CD8-positive, alpha-beta memory T cell (primary cell): ENCODE results near the gene OR1L1. TPM values are rescaled to one million over a fixed set of nuclear protein-coding genes. Genes with fewer than 3 reads are reported as not detected.

Experiments used
- CTCF ChIA-PET: fragments of 350-600 bp; sonication (Branson Sonifier 250); formaldehyde crosslinking; loops from one replicate; lab custom pipeline; 2021; ENCODE audit warnings: antibody characterized with exemption; lab: Charles Lee
- POLR2A ChIA-PET: fragments of 350-600 bp; sonication (Branson Sonifier 250); formaldehyde crosslinking; loops from one replicate; lab custom pipeline; 2021; ENCODE audit warnings: antibody characterized with exemption; lab: Charles Lee
- DNase-seq, 5 donors: peaks; one replicate each; pipeline versions ENCODE4 v3.0.0 to v3.0.0-alpha.2; 2020 to 2022; ENCODE audit warnings: mixed read lengths in 1 of 5
- H3K27ac ChIP-seq: one replicate; pipeline ENCODE4 v1.7.0; 2013; ENCODE audit warnings: low read depth, mild to moderate bottlenecking, low read length, moderate library complexity
- H3K27me3 ChIP-seq: 2 replicates; pipeline ENCODE4 v1.7.0; 2013; ENCODE audit warnings: low read length, mild to moderate bottlenecking; ENCODE audit not compliant: insufficient read depth, poor library complexity, severe bottlenecking
- H3K36me3 ChIP-seq: 2 replicates; pipeline ENCODE4 v1.7.0; 2013; ENCODE audit warnings: mild to moderate bottlenecking, low read length, moderate library complexity; ENCODE audit not compliant: insufficient read depth
- H3K4me1 ChIP-seq: 2 replicates; pipeline ENCODE4 v1.7.0; 2013; ENCODE audit warnings: mild to moderate bottlenecking, low read length, moderate library complexity; ENCODE audit not compliant: insufficient read depth
- H3K4me3 ChIP-seq: 2 replicates; pipeline ENCODE4 v1.7.0; 2013; ENCODE audit warnings: mild to moderate bottlenecking, low read length
- H3K9me3 ChIP-seq: 2 replicates; pipeline ENCODE4 v1.7.0; 2013; ENCODE audit warnings: mild to moderate bottlenecking, low read length
- H3K27ac Mint-ChIP-seq, 8 donors: one replicate each; pipeline ENCODE4 v1.8.0; 2020 to 2021; ENCODE audit warnings: mixed read lengths in 8 of 8, mild to moderate bottlenecking in 6 of 8, inconsistent platforms in 3 of 8, moderate library complexity in 3 of 8
- H3K27me3 Mint-ChIP-seq, 2 donors: one replicate each; pipeline ENCODE4 v1.8.0; 2020 to 2021; ENCODE audit warnings: mixed read lengths in 2 of 2, mild to moderate bottlenecking in 1 of 2, moderate library complexity in 1 of 2
- H3K36me3 Mint-ChIP-seq, 3 donors: one replicate each; pipeline ENCODE4 v1.8.0; 2020 to 2021; ENCODE audit warnings: mixed read lengths in 3 of 3, inconsistent platforms in 1 of 3, mild to moderate bottlenecking in 1 of 3
- H3K4me1 Mint-ChIP-seq, 3 donors: one replicate each; pipeline ENCODE4 v1.8.0; 2020 to 2021; ENCODE audit warnings: mixed read lengths in 3 of 3, inconsistent platforms in 1 of 3, mild to moderate bottlenecking in 1 of 3
- H3K4me3 Mint-ChIP-seq, 7 donors: one replicate each; pipeline ENCODE4 v1.8.0; 2020 to 2021; ENCODE audit warnings: mixed read lengths in 7 of 7, mild to moderate bottlenecking in 6 of 7, moderate library complexity in 4 of 7, inconsistent platforms in 2 of 7
- H3K9me3 Mint-ChIP-seq, 5 donors: one replicate each; pipeline ENCODE4 v1.8.0; 2020 to 2022; ENCODE audit warnings: mixed read lengths in 5 of 5, mild to moderate bottlenecking in 3 of 5, moderate library complexity in 2 of 5, inconsistent platforms in 1 of 5
- polyA plus RNA-seq: library from polyadenylated mRNA; unstranded; fragments of 300-500 nt; fragmentation: Illumina TruSeq; gene quantifications from one replicate; pipeline ENCODE4 v1.2.3, GENCODE V29; 2021
- total RNA-seq, 2 experiments: library from RNA; stranded (reverse); gene quantifications; one replicate each; pipeline ENCODE4 v1.2.3, GENCODE V29; 2021

OR1L1 gene, protein sequence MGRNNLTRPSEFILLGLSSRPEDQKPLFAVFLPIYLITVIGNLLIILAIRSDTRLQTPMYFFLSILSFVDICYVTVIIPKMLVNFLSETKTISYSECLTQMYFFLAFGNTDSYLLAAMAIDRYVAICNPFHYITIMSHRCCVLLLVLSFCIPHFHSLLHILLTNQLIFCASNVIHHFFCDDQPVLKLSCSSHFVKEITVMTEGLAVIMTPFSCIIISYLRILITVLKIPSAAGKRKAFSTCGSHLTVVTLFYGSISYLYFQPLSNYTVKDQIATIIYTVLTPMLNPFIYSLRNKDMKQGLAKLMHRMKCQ
- not detected for total RNA-seq
- not detected for polyA plus RNA-seq

DNA sequence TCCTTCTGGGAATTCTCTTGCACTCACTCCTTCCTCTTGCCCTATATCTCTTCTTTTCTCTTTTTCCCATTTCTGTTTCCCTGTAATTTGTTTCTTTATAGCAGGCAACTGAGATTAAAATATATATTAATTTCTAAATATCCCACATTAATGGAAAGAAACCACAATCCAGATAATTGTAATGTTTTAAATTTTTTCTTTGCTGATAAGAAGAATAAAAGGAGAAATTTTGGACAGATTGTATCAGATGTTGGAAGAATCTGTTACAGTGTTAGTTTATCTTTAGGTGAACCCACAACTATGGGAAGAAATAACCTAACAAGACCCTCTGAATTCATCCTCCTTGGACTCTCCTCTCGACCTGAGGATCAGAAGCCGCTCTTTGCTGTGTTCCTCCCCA lies at the start of gene OR1L1:
OR1L1 (plus strand) TSS at position 301 of the 400 bp plus-strand sequence; CDS start at position 301, 0 bp downstream.
- no peaks in the 10 kb centered on the region for H3K9me3 ChIP-seq

DNA sequence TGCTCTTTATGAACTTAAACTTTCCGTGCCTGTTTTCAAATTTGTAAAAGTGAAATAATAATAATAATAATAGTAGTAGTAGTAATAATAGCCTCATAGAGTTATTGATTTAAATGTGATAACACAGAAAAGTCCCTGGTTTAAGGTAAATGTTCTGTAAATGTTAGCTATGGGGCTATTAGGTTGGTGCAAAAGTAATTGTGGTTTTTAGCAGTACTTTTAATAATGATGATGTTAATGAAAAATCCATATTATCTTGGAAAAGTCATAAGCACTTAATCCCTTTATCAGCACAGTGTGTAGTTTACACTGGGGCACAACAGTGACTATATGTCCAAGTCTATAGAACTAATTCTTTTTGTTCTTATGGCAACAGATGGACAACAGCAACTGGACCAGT lies 47.2 kb upstream of the OR1L1 start, which contains the start of gene OR1Q1:
OR1Q1 (plus strand) TSS at position 377 of the 400 bp plus-strand sequence; CDS start at position 377, 0 bp downstream.
- Mint-ChIP-seq H3K4me3 (no peak within 1 kb of the TSS), H3K27me3 (peaks cover 13 to 19% of the 10 kb centered on the region in 2 donors)

More for the DNA sequence above, at the start of gene OR1L1:
- Mint-ChIP-seq H3K27ac (no peak within 1 kb of the TSS), H3K36me3 (no peaks in the 10 kb centered on the region), H3K4me3 (no peak within 1 kb of the TSS), H3K4me1 (no peaks in the 10 kb centered on the region), H3K27me3 (peaks cover 12 to 38% of the 10 kb centered on the region in 2 donors), H3K9me3 (peaks cover 2 to 14% (median 10%) of the 10 kb centered on the region in 5 donors)
- no peaks in the 10 kb centered on the region for H3K27me3 ChIP-seq
- no peak within 1 kb of the TSS for H3K27ac ChIP-seq
- no peak within 1 kb of the TSS for H3K4me3 ChIP-seq
- no peaks in the 10 kb centered on the region for H3K4me1 ChIP-seq
- POLR2A ChIA-PET = no interaction called here
- H3K36me3 ChIP-seq = no peaks in the 10 kb centered on the region
- CTCF ChIA-PET = no interaction called here
- no peak for DNase-seq

DNA sequence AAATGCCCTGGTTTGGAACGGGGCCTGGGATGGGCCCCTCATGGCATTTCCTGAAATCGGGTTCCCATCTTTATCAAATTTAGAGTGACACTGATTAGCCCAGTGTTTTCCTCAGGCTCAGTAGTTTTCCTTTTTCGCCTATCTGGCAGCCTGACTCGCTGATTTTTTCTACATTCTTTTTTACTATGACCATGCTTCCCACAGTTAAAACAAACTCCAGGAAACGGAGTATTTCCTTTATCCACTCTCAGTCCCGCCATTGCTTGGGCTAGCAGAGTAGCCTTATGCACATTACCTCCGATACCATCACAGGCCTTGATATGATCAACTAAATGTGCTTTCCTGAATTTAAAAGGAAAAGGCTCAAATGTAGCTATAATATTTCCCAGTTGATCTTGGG lies 41.5 kb upstream of the OR1L1 start:
- Mint-ChIP-seq H3K36me3 (peaks cover 0 to 2% (median 0%) of the 10 kb centered on the region in 3 donors), H3K27me3 (peaks cover 10 to 14% of the 10 kb centered on the region in 2 donors), H3K4me1 (no peaks in the 10 kb centered on the region), H3K9me3 (peaks cover 0 to 10% (median 0%) of the 10 kb centered on the region in 5 donors), H3K4me3 (no peak overlapping the region), H3K27ac (no peak overlapping the region)
- no peak for DNase-seq
- CTCF ChIA-PET = no interaction called here
- no peak overlapping the region for H3K27ac ChIP-seq
- H3K36me3 ChIP-seq = no peaks in the 10 kb centered on the region
- POLR2A ChIA-PET = no interaction called here
- no peaks in the 10 kb centered on the region for H3K9me3 ChIP-seq
- H3K4me1 ChIP-seq = no peaks in the 10 kb centered on the region
- no peaks in the 10 kb centered on the region for H3K27me3 ChIP-seq
- H3K4me3 ChIP-seq = no peak overlapping the region

More for the DNA sequence above, 47.2 kb upstream of the OR1L1 start, which contains the start of gene OR1Q1:
- ChIA-PET CTCF (no interaction called here), POLR2A (no interaction called here)
- Histone ChIP-seq H3K27ac (no peak within 1 kb of the TSS), H3K4me1 (no peaks in the 10 kb centered on the region), H3K4me3 (no peak within 1 kb of the TSS), H3K27me3 (peaks cover 5% of the 10 kb centered on the region), H3K36me3 (no peaks in the 10 kb centered on the region), H3K9me3 (no peaks in the 10 kb centered on the region)
- Mint-ChIP-seq H3K36me3 (no peaks in the 10 kb centered on the region), H3K4me1 (no peaks in the 10 kb centered on the region), H3K9me3 (peaks cover 0 to 6% (median 0%) of the 10 kb centered on the region in 5 donors), H3K27ac (no peak within 1 kb of the TSS)
- no peak for DNase-seq

DNA sequence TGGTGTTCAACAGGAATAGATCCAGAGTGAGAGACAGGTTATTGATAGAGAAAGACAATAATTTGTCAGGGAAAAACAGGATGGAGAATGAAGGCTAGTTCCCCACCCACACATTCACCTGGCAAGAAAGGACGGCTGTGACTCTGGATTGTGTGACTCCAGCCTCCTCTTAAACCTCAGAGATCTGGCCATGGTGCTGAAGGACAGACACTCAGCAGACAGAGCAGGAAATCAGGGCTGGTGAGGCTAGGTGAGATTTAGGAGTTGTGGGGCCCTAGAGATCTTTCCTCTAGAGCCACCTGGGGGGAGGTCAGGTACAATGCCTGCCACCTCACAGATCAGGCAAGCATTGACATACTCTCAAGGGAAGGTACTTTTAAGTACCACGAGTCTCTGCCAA lies 19.3 kb upstream of the OR1L1 start:
- H3K36me3 ChIP-seq = no peaks in the 10 kb centered on the region
- no peak for DNase-seq
- no peak overlapping the region for H3K4me3 ChIP-seq
- CTCF ChIA-PET = no interaction called here
- Mint-ChIP-seq H3K27me3 (peaks cover 0 to 39% of the 10 kb centered on the region in 2 donors), H3K27ac (peak overlapping the region in 1 of 8 donors; percentile 34), H3K4me1 (no peaks in the 10 kb centered on the region), H3K4me3 (no peak overlapping the region), H3K36me3 (peaks cover 0 to 4% (median 2%) of the 10 kb centered on the region in 3 donors), H3K9me3 (peaks cover 12 to 31% (median 14%) of the 10 kb centered on the region in 5 donors)
- POLR2A ChIA-PET = no interaction called here
- no peaks in the 10 kb centered on the region for H3K9me3 ChIP-seq
- no peaks in the 10 kb centered on the region for H3K27me3 ChIP-seq
- no peak overlapping the region for H3K27ac ChIP-seq
- H3K4me1 ChIP-seq = no peaks in the 10 kb centered on the region

DNA sequence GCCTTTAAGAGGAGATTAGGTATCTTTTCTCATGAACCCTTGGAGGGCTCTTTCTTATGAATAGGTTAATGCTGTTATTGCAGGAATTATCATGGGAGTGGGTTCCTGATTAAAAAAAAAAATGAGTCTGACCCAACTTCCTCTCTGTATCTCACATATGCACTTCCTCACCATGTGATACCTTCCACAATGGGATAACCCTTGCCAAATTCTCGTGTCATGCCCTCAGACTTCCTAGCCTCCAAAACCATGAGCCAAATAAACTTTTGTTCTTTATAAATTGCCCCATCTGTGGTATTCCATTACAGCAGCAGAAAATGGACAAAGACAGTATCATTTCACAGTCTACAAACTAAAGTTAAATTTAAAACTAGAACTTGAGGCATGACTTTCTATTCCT lies 5.1 kb upstream of the OR1L1 start:
- ChIA-PET POLR2A (no interaction called here), CTCF (no interaction called here)
- peaks cover 0 to under 1% (median 0%) of the 10 kb centered on the region in 3 donors for H3K36me3 Mint-ChIP-seq
- Histone ChIP-seq H3K4me1 (no peaks in the 10 kb centered on the region), H3K36me3 (no peaks in the 10 kb centered on the region), H3K27me3 (no peaks in the 10 kb centered on the region), H3K9me3 (no peaks in the 10 kb centered on the region), H3K27ac (no peak overlapping the region), H3K4me3 (no peak overlapping the region)
- peaks cover 0 to 4% (median 0%) of the 10 kb centered on the region in 5 donors for H3K9me3 Mint-ChIP-seq
- no peak overlapping the region for H3K4me3 Mint-ChIP-seq
- H3K27ac Mint-ChIP-seq = no peak overlapping the region
- no peaks in the 10 kb centered on the region for H3K4me1 Mint-ChIP-seq
- peaks cover 0 to 24% of the 10 kb centered on the region in 2 donors for H3K27me3 Mint-ChIP-seq
- DNase-seq = no peak

DNA sequence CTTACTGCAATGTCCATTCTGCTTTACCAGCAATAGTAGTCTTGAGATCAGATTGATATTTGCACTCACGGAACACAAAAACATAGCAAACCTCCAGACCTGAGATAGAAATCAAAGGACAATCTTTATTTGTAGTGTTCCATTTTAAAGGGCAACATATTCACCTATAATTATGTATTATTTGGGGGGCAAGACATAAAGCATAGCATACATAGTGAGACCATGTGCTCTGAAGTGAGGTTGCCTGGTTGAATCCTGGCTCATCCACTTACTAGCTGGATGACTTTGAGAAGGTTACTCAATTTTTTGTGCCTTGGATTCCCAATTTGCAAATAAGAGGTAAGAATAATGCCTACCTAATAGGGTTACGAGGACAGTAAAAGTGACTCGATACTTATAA lies 4.0 kb upstream of the OR1L1 start, which contains the start of gene OR1B1:
OR1B1 (minus strand) TSS at position 101 of the 400 bp plus-strand sequence.
- no peaks in the 10 kb centered on the region for H3K36me3 ChIP-seq
- no peak for DNase-seq
- no peaks in the 10 kb centered on the region for H3K4me1 Mint-ChIP-seq
- ChIA-PET POLR2A (no interaction called here), CTCF (no interaction called here)
- no peaks in the 10 kb centered on the region for H3K36me3 Mint-ChIP-seq
- H3K27me3 Mint-ChIP-seq = peaks cover 7 to 35% of the 10 kb centered on the region in 2 donors
- H3K27me3 ChIP-seq = no peaks in the 10 kb centered on the region
- no peak within 1 kb of the TSS for H3K4me3 Mint-ChIP-seq
- no peak within 1 kb of the TSS for H3K27ac ChIP-seq
- H3K9me3 Mint-ChIP-seq = peaks cover 0 to 4% (median 0%) of the 10 kb centered on the region in 5 donors
- H3K9me3 ChIP-seq = no peaks in the 10 kb centered on the region
- H3K4me3 ChIP-seq = no peak within 1 kb of the TSS
- H3K27ac Mint-ChIP-seq = no peak within 1 kb of the TSS
- no peaks in the 10 kb centered on the region for H3K4me1 ChIP-seq

DNA sequence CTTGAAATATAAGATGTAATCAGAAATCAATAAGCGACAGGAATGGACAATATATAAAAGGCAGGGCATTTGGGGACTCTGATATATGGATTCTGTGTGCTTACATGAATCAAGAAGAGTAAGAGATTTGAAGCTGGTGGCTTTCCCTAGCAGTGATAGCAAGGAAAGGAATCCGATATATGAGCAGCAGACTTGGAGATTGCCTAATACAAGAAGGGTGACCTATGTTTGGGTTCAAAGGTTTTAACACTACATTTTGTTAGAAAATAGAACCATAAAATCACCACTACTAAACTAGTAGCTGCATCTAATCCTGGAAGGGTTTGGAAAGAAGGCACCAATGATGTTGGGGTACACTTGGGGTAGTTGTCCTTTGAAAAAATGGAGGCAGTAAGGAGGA lies 11.0 kb downstream of the OR1L1 start:
- no peaks in the 10 kb centered on the region for H3K36me3 Mint-ChIP-seq
- no peaks in the 10 kb centered on the region for H3K9me3 ChIP-seq
- H3K4me1 ChIP-seq = no peaks in the 10 kb centered on the region
- no peak overlapping the region for H3K27ac Mint-ChIP-seq
- H3K27ac ChIP-seq = no peak overlapping the region
- ChIA-PET CTCF (no interaction called here), POLR2A (no interaction called here)
- no peak overlapping the region for H3K4me3 Mint-ChIP-seq
- no peak for DNase-seq
- peaks cover 5 to 10% of the 10 kb centered on the region in 2 donors for H3K27me3 Mint-ChIP-seq
- no peaks in the 10 kb centered on the region for H3K4me1 Mint-ChIP-seq
- H3K36me3 ChIP-seq = no peaks in the 10 kb centered on the region
- peaks cover 7 to 27% (median 16%) of the 10 kb centered on the region in 5 donors for H3K9me3 Mint-ChIP-seq
- H3K27me3 ChIP-seq = no peaks in the 10 kb centered on the region
- no peak overlapping the region for H3K4me3 ChIP-seq

DNA sequence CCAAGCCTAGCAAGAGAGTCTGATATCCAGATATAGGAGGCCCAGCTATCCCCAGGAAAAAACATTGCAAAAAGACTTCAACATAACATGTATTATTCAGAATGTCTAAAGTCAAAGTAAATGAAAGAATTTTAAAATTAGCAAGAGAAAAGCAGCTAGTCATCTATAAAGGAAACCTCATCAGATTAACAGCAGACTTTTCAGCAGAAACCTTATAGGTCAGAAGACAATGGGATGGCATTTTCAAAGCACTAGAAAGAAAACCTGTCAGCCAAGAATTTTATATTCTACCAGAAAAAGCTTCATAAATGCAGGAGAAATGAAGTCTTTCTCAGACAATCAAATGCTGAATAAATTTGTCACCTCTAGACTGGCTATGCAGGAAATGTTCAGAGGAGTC lies 23.3 kb downstream of the OR1L1 start:
- Histone ChIP-seq H3K27me3 (no peaks in the 10 kb centered on the region), H3K27ac (no peak overlapping the region), H3K4me1 (no peaks in the 10 kb centered on the region), H3K9me3 (no peaks in the 10 kb centered on the region), H3K4me3 (no peak overlapping the region), H3K36me3 (no peaks in the 10 kb centered on the region)
- ChIA-PET POLR2A (no interaction called here), CTCF (no interaction called here)
- H3K27ac Mint-ChIP-seq = no peak overlapping the region
- H3K4me1 Mint-ChIP-seq = no peaks in the 10 kb centered on the region
- peaks cover 7 to 25% of the 10 kb centered on the region in 2 donors for H3K27me3 Mint-ChIP-seq
- H3K36me3 Mint-ChIP-seq = peaks cover 0 to 18% (median 0%) of the 10 kb centered on the region in 3 donors
- peaks cover 19 to 62% (median 34%) of the 10 kb centered on the region in 5 donors for H3K9me3 Mint-ChIP-seq
- no peak overlapping the region for H3K4me3 Mint-ChIP-seq
- DNase-seq = no peak
